ENCODE measurements around the gene TANC1. TPM values are rescaled to one million over a fixed set of nuclear protein-coding genes. Genes with fewer than 3 reads are reported as not detected.

The TANC1 gene
- total and polyA plus RNA-seq, 2 experiments from 2014 or later, result 8.2 to 12.1 TPM

- H3K9me3 ChIP-seq (ENCODE audit: low read depth), result no peaks in the 10 kb centered on the region
- DNase-seq, result no peak
- no peaks in the 10 kb centered on the region for H4K20me1 ChIP-seq (ENCODE audit: insufficient read depth)
- H3F3A ChIP-seq (ENCODE audit: insufficient read depth), result peaks cover 26% of the 10 kb centered on the region
- H3K4me1 ChIP-seq (ENCODE audit: insufficient read depth), result peaks cover 35% of the 10 kb centered on the region
- no peaks in the 10 kb centered on the region for H3K9me2 ChIP-seq (ENCODE audit: insufficient read depth)
- in situ Hi-C loops (cut with MboI), result no loop called here
- TF ChIP-seq EZH2phosphoT487 (IDR thresholded peaks at IDR 0.05; ENCODE audit: insufficient read depth, low read depth) (no peak), EZH2 (IDR thresholded peaks at IDR 0.05; ENCODE audit: insufficient read depth, poor library complexity, severe bottlenecking) (no peak)
- H3K9ac ChIP-seq, result no peak overlapping the region
- no peaks in the 10 kb centered on the region for H3K27me3 ChIP-seq (replicated peaks; ENCODE audit: insufficient read depth)
- H3K79me2 ChIP-seq (ENCODE audit: insufficient read depth), result peaks cover 65% of the 10 kb centered on the region
- H2AFZ ChIP-seq, result no peak overlapping the region
- peak overlapping the region; percentile 6; the same call in 1 of the 2 replicates for H3K27ac ChIP-seq
- H3K36me3 ChIP-seq (ENCODE audit: low read depth), result no peaks in the 10 kb centered on the region
- no peak overlapping the region for H3K4me3 ChIP-seq
- WGBS, 2 experiments (ENCODE audit: low coverage in 1 of 2, low lambda C conversion rate in 2 of 2, missing lambda C conversion rate in 2 of 2), result 94 to 97% methylated on average over 8 of the region's 8 CpGs
- H3K4me2 ChIP-seq (ENCODE audit: unreplicated experiment), result no peak overlapping the region
Observed at GRCh38 chr2:159000072-159000471, 31.6 kb downstream of the TANC1 start.

GRCh38 chr2:159002462-159003111 lies 34.1 kb downstream of the TANC1 start:
- Histone ChIP-seq H3K9ac (no peak overlapping the region), H3K4me3 (no peak overlapping the region), H3K9me2 (ENCODE audit: insufficient read depth) (no peaks in the 10 kb centered on the region), H3K79me2 (ENCODE audit: insufficient read depth) (peaks cover 52% of the 10 kb centered on the region), H3K4me1 (ENCODE audit: insufficient read depth) (peaks cover 27% of the 10 kb centered on the region), H3K9me3 (ENCODE audit: low read depth) (no peaks in the 10 kb centered on the region), H3K27me3 (replicated peaks; ENCODE audit: insufficient read depth) (no peaks in the 10 kb centered on the region), H3K4me2 (ENCODE audit: unreplicated experiment) (no peak overlapping the region), H3K27ac (no peak overlapping the region), H2AFZ (no peak overlapping the region), H4K20me1 (ENCODE audit: insufficient read depth) (no peaks in the 10 kb centered on the region), H3F3A (ENCODE audit: insufficient read depth) (peaks cover 26% of the 10 kb centered on the region), H3K36me3 (ENCODE audit: low read depth) (no peaks in the 10 kb centered on the region)
- in situ Hi-C loops (cut with MboI), result no loop called here
- DNase-seq, result no peak
- 93 to 98% methylated on average over 7 of the region's 7 CpGs for WGBS, 2 experiments (ENCODE audit: low coverage in 1 of 2, low lambda C conversion rate in 2 of 2, missing lambda C conversion rate in 2 of 2)
- TF ChIP-seq EZH2phosphoT487 (IDR thresholded peaks at IDR 0.05; ENCODE audit: insufficient read depth, low read depth) (no peak), EZH2 (IDR thresholded peaks at IDR 0.05; ENCODE audit: insufficient read depth, poor library complexity, severe bottlenecking) (no peak)

GRCh38 chr2:159003555-159003954 lies 35.1 kb downstream of the TANC1 start:
- Histone ChIP-seq H3K4me1 (ENCODE audit: insufficient read depth) (peaks cover 27% of the 10 kb centered on the region), H3K27me3 (replicated peaks; ENCODE audit: insufficient read depth) (no peaks in the 10 kb centered on the region), H2AFZ (no peak overlapping the region), H3K79me2 (ENCODE audit: insufficient read depth) (peaks cover 52% of the 10 kb centered on the region), H4K20me1 (ENCODE audit: insufficient read depth) (no peaks in the 10 kb centered on the region), H3K4me3 (no peak overlapping the region), H3K9me2 (ENCODE audit: insufficient read depth) (no peaks in the 10 kb centered on the region), H3F3A (ENCODE audit: insufficient read depth) (peaks cover 26% of the 10 kb centered on the region), H3K9me3 (ENCODE audit: low read depth) (no peaks in the 10 kb centered on the region), H3K4me2 (ENCODE audit: unreplicated experiment) (no peak overlapping the region), H3K27ac (no peak overlapping the region), H3K36me3 (ENCODE audit: low read depth) (no peaks in the 10 kb centered on the region), H3K9ac (no peak overlapping the region)
- in situ Hi-C loops (cut with MboI), result no loop called here
- 85 to 88% methylated on average over 13 of the region's 13 CpGs for WGBS, 2 experiments (ENCODE audit: low coverage in 1 of 2, low lambda C conversion rate in 2 of 2, missing lambda C conversion rate in 2 of 2)
- DNase-seq, result peak; percentile 34
- TF ChIP-seq EZH2phosphoT487 (IDR thresholded peaks at IDR 0.05; ENCODE audit: insufficient read depth, low read depth) (no peak), EZH2 (IDR thresholded peaks at IDR 0.05; ENCODE audit: insufficient read depth, poor library complexity, severe bottlenecking) (no peak)

GRCh38 chr2:159004849-159005248 lies 36.4 kb downstream of the TANC1 start:
- 98 to 99% methylated on average over 6 of the region's 6 CpGs for WGBS, 2 experiments (ENCODE audit: low coverage in 1 of 2, low lambda C conversion rate in 2 of 2, missing lambda C conversion rate in 2 of 2)
- TF ChIP-seq EZH2phosphoT487 (IDR thresholded peaks at IDR 0.05; ENCODE audit: insufficient read depth, low read depth) (no peak), EZH2 (IDR thresholded peaks at IDR 0.05; ENCODE audit: insufficient read depth, poor library complexity, severe bottlenecking) (no peak)
- no peak overlapping the region for H3K4me3 ChIP-seq
- H3F3A ChIP-seq (ENCODE audit: insufficient read depth), result peaks cover 28% of the 10 kb centered on the region
- no peaks in the 10 kb centered on the region for H3K36me3 ChIP-seq (ENCODE audit: low read depth)
- H3K9ac ChIP-seq, result no peak overlapping the region
- H3K79me2 ChIP-seq (ENCODE audit: insufficient read depth), result peaks cover 52% of the 10 kb centered on the region
- peaks cover 21% of the 10 kb centered on the region for H3K4me1 ChIP-seq (ENCODE audit: insufficient read depth)
- H3K27ac ChIP-seq, result no peak overlapping the region
- DNase-seq, result no peak
- H3K27me3 ChIP-seq (replicated peaks; ENCODE audit: insufficient read depth), result no peaks in the 10 kb centered on the region
- no peak overlapping the region for H2AFZ ChIP-seq
- no peaks in the 10 kb centered on the region for H4K20me1 ChIP-seq (ENCODE audit: insufficient read depth)
- no peaks in the 10 kb centered on the region for H3K9me3 ChIP-seq (ENCODE audit: low read depth)
- in situ Hi-C loops (cut with MboI), result no loop called here
- no peaks in the 10 kb centered on the region for H3K9me2 ChIP-seq (ENCODE audit: insufficient read depth)
- no peak overlapping the region for H3K4me2 ChIP-seq (ENCODE audit: unreplicated experiment)

All from GM23248 (cell line).